GM21381 (cell line): ENCODE data around the gene TRMT1.
A peak's percentile ranks its signal among the peaks of the same experiment; 100 is the strongest.
"Not testable (repeated sequence)": the region's sequence is repeated elsewhere in the genome, so short reads cannot be mapped to it uniquely, and the experiment has no call there.

Source experiments
- ATAC-seq: cut with Tn5 transposase; IDR thresholded peaks from one replicate; pipeline ENCODE4 v1.9.1; 2021; ENCODE audit warnings: mild to moderate bottlenecking, moderate library complexity; ENCODE audit not compliant: unreplicated experiment

TRMT1 gene

DNA sequence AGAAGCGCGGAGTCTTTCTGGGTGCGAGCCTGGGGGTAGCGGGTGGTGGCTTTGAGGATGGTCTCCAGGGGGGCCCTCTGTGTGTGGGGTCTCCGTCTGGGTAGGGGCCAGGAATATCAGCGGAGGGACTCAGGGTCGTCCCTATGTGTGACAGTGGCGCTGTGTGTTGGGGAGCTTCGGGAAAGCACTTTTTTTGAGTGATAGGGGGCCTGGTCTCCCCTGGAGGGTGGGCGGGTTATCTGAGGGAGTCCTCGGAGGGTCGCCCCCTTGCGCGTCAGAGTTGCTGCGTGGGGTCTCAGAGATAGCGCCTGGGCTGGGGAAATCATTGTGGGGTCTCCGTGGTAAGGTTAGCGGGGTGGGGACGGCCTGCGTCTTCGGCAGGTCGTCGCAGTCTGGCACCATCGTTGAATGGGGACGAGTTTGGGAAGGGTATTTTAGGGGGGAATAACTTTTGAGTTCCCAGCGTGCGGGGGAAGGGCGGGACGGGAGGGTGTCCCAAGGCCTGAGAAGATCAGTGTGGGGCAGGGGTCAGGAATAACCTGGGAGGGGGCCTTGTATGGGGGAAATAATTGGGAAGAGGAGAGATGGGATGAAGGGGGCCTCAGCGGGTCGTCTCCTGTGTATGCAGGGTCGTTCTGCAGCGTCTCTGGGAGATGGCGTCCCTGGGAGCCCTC is 34.5 kb upstream of the TRMT1 start:
- no peak for ATAC-seq

DNA sequence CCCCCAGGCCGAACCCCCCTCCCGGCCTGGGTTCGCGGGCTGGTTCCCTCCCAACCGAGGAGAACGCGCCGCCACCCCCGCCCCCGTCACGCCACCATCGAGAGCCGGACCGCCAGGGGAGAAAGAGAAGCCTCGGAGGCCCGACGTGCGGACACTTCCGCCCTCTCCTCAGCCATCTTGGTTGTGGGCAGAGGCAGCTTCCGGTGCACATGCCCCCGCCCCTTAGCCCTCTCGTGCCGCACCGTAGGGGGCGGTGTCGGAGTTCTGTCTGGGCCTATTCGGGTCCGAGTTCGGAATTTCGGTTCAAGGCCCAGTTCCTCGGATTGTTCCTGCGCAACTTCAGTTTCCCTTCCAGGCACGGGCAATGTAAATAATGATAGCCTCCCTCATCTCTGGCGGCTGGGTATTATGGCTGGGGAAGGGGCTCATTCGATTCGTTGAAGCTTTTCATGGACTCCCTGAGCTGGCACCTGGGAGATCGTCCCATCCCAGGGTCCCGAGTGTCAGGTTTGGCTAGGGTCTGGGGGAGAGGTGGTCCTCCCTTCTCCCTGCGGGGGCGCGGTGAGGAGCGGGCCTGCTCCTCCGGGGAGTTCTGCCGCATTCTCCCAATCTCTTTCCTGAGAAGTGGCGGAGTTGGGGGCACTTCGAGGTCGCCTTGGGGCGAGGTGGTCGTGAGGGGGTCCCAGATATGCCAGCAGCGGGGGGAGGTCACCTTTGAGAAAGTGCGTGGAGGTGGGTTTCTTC is 33.8 kb upstream of the TRMT1 start, which contains the start of the genes IER2 and STX10:
Gene IER2 (plus strand): TSS at position 225 of the 744 bp plus-strand sequence. CDS start 2,776 bp downstream, outside the sequence.
Gene STX10 (minus strand): TSS at position 189 of the 744 bp plus-strand sequence. CDS start 202 bp downstream, outside the sequence.
- ATAC-seq: peak; percentile 33

DNA sequence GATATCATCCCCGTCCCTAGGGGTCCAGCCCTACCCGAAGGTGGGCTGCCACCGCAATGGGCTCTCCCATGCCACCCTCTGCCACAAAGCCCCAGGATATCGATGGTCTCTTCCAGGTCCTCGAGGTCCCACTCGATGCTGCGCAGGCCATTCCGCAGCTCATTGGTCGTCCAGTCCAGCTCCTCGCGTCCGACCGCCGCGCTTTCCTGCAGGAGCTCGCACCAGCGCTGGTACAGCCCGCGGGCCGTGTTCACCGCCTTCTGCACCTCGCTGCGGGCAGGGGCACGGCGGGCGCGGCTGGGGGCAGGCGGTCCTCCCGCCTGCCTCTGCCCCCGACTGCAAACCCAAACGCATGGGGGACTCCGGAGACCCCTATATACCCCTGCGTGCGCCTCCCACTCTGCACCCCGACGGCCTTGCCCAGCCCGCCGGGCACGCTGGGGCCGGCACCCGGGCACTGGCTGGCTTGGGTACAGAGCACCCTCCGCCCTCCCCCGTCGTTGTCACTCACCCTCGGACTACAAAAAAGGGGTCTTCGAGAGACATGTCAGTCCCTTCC is 33.2 kb upstream of the TRMT1 start:
- peak; percentile 3 for ATAC-seq

DNA sequence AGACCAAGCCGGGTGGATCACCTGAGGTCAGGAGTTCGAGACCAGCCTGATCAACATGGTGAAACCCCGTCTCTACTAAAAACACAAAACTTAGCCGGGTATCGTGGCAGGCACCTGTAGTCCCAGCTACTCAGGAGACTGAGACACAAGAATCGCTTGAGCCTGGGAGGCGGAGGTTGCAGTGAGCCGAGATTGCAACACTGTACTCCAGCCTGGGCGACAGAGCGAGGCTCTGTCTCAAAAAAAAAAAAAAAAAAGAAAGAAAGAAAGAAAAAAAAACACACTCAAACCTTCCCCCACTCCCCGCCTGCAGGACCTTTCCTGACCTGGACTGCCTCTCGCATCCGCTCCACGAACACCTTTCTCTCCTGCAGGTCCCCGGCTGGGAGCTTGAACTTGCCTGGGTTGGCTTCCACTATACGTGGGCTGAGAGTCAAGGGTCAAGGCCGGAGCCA is 32.7 kb upstream of the TRMT1 start:
- ATAC-seq: not testable (repeated sequence)

DNA sequence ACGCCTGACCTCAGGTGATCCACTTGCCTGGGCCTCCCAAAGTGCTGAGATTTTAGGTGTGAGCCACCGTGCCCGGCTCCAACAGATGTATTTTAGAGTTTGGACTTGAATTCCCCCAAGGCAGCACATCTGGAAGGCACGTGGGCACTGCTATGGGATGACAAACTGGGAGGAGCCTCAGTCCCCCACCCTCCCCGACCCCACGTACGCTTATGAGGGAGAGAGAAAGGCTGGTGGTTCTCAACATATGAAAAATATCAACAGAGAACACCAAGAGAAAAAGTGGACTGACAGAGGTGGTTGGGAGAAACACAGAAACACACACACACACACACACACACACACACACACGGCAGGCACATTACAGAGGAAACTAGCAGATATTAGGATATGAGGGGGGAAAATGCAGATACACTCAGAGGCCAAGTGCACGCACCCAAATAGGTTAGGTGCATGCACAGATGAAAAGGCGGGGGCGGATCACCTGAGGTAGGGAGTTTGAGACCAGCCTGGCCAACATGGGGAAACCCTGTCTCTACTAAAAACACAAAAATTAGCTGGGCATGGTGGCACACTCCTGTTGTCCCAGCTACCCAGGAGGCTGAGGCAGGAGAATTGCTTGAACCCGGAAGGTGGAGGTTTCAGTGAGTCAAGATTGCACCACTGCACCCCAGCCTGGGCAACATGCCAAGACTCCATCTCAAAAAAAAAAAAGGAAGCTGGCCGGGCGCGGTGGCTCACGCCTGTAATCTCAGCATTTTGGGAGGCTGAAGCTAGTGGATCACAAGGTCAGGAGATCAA is 30.4 kb upstream of the TRMT1 start:
- no peak for ATAC-seq

DNA sequence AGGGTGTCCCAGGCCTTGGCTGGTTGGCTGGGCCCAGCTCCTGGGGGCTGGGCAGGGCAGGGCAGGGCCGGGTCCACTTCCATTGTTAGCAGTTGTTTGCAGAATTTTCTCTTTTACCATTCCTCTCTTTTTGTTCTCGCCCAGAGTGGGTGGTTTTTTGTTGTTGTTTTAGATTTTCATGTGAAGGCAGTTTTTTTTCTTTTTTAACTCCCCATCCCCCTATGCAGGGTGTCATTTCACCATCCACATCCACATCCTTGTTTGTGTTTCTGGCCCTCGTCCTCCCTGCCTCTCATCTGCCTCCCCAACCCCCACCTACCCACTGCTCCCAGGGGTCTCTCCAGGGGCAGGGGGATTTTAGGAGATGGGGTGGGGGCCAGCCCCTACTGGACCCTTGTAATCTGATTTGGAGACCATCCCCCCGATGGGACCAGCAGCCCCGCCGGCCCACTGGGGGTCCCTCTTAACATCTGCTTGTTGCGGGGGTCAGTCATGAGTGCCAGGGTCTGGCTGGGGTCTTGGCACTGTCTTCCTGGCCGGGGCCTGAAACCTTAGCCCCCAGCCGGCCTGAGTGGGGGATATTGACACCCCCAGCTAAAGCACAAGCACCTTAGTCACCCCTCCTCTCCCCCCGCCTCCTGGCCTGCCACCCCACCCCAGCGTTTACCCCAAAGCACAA is 23.2 kb upstream of the TRMT1 start:
- ATAC-seq: no peak

DNA sequence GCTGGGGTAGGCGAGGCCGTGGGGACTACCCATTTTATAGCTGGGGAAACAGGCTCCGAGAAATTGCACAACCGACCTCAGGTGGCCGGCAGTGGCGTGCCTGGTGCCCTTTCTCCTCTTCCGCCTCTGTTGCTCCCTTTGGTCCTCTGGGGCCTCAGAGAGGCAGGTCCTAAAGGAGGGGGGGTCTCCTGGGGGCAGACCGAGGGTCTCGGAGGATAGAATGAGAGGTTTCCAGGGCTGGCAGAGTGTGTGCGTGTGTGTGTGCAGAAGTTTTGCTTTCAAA is 22.3 kb upstream of the TRMT1 start:
- no peak for ATAC-seq

DNA sequence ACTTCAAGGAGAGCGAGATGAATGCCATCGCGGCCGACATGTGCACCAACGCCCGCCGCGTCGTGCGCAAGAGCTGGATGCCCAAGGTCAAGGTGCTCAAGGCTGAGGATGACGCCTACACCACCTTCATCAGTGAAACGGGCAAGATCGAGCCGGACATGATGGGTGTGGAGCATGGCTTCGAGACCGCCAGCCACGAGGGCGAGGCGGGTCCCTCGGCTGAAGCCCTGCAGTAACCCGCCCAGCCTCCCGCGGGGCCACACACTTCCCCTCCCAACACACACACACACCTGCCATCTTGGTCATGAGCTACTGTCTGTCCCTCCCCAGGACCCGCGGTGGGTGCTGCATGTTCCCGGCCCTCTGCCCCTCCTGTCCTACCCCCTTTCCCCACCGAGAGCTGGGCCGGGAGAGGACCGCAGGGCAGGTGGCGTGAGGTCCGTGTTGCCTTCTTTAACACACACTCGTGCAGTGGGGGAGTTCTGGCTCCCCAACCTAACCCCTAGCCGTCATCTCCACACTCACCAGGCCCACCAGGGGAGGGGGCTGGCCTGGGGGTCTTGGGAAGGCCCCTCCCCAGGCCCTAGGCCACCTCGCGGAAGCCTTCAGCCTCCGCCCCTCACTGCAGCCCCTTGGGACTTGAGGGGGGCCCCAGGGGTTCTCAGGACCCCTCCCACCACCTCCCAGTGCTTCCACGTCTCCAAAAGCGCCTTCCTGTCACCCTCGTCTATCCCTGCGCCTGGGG is 21.8 kb upstream of the TRMT1 start:
- no peak for ATAC-seq

DNA sequence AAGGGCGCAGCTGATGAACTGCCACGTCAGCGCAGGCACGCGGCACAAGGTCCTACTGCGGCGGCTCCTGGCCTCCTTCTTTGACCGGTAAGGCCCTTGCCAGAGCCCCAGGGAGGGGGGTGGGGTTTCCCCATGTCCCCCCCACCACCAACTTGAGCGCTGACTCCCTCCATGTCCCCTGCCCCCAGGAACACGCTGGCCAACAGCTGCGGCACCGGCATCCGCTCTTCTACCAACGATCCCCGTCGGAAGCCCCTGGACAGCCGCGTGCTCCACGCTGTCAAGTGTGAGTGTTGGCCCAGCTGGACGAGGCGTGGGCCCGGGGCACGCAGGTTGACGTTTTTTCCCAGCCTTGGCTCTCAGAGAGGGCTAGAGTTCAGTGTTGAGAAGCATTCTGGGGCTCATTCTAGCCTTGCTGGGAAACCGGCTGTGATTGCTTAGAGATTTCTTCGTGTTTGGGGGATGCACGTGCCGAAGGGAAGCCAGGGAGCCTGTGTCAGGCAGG is 20.8 kb upstream of the TRMT1 start:
- no peak for ATAC-seq

DNA sequence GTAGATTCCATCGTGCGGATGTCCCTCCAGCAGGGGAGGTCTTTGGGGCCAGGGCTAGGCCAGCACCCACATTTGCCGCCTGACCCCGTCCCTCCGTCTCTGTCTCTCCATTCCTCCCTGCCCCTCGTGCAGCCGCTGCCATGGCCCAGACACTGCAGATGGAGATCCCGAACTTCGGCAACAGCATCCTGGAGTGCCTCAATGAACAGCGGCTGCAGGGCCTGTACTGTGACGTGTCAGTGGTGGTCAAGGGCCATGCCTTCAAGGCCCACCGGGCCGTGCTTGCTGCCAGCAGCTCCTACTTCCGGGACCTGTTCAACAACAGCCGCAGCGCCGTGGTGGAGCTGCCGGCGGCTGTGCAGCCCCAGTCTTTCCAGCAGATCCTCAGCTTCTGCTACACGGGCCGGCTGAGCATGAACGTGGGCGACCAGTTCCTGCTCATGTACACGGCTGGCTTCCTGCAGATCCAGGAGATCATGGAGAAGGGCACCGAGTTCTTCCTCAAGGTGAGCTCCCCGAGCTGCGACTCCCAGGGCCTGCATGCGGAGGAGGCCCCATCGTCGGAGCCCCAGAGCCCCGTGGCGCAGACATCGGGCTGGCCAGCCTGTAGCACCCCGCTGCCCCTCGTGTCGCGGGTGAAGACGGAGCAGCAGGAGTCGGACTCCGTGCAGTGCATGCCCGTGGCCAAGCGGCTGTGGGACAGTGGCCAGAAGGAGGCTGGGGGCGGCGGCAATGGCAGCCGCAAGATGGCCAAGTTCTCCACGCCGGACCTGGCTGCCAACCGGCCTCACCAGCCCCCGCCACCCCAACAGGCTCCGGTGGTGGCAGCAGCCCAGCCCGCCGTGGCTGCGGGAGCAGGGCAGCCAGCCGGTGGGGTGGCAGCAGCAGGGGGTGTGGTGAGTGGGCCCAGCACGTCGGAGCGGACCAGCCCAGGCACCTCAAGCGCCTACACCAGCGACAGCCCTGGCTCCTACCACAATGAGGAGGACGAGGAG is 18.8 kb upstream of the TRMT1 start:
- no peak for ATAC-seq

DNA sequence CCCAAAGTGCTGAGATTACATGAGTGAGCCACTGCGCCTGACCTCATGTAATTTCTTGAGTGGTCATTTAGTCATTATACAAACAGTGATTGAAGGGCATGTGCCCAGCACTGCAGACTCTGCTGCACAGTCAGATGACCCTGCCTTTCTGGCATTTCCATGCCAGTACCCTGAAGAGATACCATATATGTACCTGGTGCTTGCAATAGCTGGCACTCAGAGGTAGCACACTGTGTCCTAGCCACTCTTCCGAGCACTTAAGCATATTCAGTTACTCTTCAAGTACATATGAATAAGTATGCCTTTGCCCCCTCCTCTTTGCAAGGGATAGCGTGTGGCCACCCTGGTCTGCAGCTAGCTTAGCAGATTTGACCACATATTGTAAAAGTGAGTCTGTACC is 18.1 kb upstream of the TRMT1 start:
- ATAC-seq: no peak

DNA sequence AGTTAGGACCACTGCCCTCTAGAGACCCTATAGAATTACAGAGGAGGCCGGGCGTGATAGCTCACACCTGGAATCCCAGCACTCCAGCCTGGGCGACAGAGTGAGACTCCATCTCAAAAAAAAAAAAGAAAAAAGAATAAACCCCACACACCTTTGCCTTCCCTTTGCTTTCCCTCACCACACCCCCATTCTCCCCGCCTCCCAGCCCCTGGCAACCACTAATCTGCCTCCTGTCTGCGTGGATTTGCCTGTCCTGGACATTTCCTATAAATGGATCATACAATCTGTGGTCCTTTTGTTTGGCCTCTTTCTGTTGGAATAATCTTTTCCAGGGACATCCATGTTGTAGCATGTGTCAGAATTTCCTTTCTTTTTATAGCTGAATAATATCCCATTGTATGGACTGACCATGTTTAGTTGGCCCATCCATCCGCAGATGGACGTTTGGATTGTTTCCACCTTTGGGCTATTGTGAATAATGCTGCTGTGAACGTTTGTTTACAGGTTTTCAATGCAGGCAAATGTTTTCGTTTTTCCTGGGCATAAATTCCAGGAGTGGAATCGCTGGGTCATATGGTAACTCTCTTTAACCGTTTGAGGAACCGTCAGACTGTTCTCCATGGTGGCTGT is 16.8 kb upstream of the TRMT1 start:
- ATAC-seq: no peak

DNA sequence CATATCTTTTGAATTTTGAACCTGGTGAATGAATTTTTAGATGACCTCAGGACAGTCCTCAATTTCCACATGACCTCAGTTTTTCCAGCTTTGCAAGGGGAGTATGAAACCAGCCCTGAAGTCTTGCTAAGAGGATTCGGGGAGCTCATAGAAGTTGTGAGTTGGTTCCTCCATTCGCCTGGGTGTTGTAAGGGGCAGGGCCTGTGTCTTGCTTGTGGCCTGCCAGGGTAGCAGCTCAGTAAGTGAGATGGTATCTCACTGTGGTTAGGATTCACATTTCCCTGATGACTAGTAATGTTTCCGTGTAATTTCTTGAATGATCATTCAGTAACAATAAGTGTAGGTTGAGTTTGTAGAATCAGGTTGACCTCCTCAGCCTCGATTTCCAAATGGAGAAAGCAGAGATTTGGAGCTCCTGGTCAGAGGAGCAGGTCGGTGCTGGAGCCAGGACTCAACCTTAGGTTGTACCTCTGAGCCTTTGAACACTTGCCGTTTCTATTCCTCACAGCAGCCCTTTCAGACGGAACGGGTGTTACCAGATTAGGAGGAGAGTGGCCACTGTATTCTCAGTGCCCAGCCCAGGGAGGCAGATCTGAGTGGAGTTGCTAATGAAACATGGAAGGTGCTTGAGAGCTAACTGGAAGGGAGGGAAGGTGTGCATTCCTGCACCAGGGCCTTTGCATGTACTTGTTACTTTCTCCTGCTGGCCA is 16.1 kb upstream of the TRMT1 start:
- no peak for ATAC-seq

DNA sequence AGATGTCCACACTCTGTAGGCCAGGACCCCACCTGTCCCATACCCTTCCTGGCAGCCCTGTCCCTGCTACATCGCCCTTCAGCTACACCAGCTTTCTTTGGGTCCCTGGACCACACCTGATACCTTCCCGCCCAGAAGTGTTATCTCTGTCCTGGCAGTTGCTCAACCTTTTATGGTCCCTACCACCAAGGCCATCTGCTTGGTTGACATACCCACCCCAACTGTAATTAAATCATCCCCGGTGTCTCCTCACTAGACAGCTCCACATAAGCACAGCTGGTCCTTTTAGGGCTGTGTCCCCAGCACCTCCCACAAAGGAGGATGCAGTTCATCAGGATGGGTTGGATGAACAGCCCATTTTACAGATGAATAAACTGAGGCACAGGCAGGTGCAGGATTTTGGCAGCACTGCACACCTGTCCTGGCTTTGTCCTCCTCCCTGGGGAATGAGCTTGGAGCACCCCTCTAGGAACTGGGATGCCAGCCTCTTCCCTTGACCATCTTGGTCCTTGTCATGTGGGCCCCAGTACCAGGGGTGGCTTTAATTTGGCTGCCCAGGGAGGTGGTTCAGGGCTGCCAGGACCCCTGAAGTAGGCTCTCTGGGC is 14.4 kb upstream of the TRMT1 start:
- no peak for ATAC-seq

DNA sequence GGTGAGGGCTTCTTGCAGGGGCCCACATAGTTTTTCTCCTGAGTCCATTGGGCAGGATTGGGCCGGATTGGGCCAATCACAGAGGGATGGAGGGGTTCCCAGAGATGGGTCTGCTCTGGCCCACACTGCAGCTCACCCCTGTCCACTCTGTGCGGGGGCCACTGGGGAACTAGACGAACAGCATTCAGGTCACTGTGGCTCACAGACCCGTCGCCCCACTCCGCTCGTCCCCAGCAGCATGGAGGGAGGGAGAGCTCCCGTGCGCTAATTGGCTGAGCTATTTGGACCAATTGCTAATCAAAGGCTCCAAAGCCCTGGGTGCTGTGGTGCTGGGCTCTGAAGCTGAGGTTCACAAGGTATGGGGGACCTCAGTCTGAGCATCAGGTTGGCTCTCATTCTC is 12.8 kb upstream of the TRMT1 start:
- no peak for ATAC-seq

DNA sequence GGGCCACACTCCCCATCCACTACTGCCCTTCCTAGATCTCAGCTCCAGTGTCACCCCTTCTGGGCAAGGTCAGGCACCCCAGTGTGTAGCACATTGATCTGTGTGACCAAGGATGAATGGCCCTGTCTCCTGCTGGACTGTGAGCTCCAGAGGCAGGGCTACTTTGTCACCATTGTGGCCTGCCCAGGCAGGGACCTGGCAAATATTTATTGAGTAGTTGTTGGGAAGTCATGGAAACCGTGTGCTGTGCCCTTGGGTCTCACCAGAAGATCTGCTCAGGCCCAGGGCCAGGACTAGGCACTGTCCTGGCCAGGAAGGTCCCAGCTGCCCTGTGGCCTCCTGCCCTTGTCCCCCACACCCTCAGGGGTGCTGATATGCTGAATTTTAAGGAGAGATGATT is 12.0 kb upstream of the TRMT1 start:
- no peak for ATAC-seq
